Mononuclear cell (primary cell): ENCODE data around the gene AP5S1. TPM values are rescaled to one million over a fixed set of nuclear protein-coding genes. Genes with fewer than 3 reads are reported as not detected.
A peak's percentile ranks its signal among the peaks of the same experiment; 100 is the strongest.
"Not testable (repeated sequence)": the region's sequence is repeated elsewhere in the genome, so short reads cannot be mapped to it uniquely, and the experiment has no call there.

Experiments
- H3K27me3 ChIP-seq: 2 replicates; pipeline ENCODE4 v1.6.0; 2011; ENCODE audit warnings: low read length, control low read depth; ENCODE audit not compliant: insufficient read depth
- H3K4me1 ChIP-seq: 2 replicates; pipeline ENCODE4 v1.5.1; 2011; ENCODE audit warnings: mild to moderate bottlenecking, low read length, control low read depth; ENCODE audit not compliant: insufficient read depth
- H3K4me3 ChIP-seq: 2 replicates; pipeline ENCODE4 v1.5.1; 2011; ENCODE audit warnings: mild to moderate bottlenecking, low read length, moderate library complexity
- H3K9me3 ChIP-seq: 2 replicates; pipeline ENCODE4 v1.5.1; 2011; ENCODE audit warnings: low read depth, mild to moderate bottlenecking, control low read depth, low read length
- total RNA-seq: library from RNA; depleted of rRNA; stranded (reverse); fragments of >200 nt; gene quantifications from one replicate; pipeline ENCODE4 v1.2.3, GENCODE V29; 2012

Gene AP5S1
- total RNA-seq, 1 donor, result 3.9 TPM

- not testable (repeated sequence) for H3K9me3 ChIP-seq, H3K4me3 ChIP-seq, H3K27me3 ChIP-seq
- H3K4me1 ChIP-seq, result peaks cover 12% of the 10 kb centered on the region
These were observed 19.9 kb downstream of the AP5S1 start for GRCh38 chr20:3840201-3840600.

GRCh38 chr20:3842348-3842930 lies 22.1 kb downstream of the AP5S1 start:
- no peaks in the 10 kb centered on the region for H3K27me3 ChIP-seq
- no peaks in the 10 kb centered on the region for H3K9me3 ChIP-seq
- no peak overlapping the region for H3K4me3 ChIP-seq
- peaks cover 24% of the 10 kb centered on the region for H3K4me1 ChIP-seq

GRCh38 chr20:3843490-3843889 lies 23.1 kb downstream of the AP5S1 start:
- no peaks in the 10 kb centered on the region for H3K27me3 ChIP-seq

GRCh38 chr20:3843990-3844619 lies 23.8 kb downstream of the AP5S1 start:
- H3K4me3 ChIP-seq, H3K9me3 ChIP-seq, H3K27me3 ChIP-seq: not testable (repeated sequence)
- H3K4me1 ChIP-seq, result peaks cover 33% of the 10 kb centered on the region

More at GRCh38 chr20:3843490-3843889, 23.1 kb downstream of the AP5S1 start:
- H3K4me1 ChIP-seq, result peaks cover 34% of the 10 kb centered on the region
- H3K4me3 ChIP-seq, result no peak overlapping the region
- no peaks in the 10 kb centered on the region for H3K9me3 ChIP-seq

- no peaks in the 10 kb centered on the region for H3K9me3 ChIP-seq
- H3K4me1 ChIP-seq, result peaks cover 27% of the 10 kb centered on the region
- no peaks in the 10 kb centered on the region for H3K27me3 ChIP-seq
- peak overlapping the region; percentile 86 for H3K4me3 ChIP-seq
These were observed 26.0 kb downstream of the AP5S1 start for GRCh38 chr20:3846378-3846739.

- Histone ChIP-seq H3K27me3 (no peaks in the 10 kb centered on the region), H3K4me1 (peaks cover 27% of the 10 kb centered on the region), H3K4me3 (peak within 1 kb of the TSS; percentile 86)
These were observed 26.5 kb downstream of the AP5S1 start, which contains the start of gene MAVS for GRCh38 chr20:3846740-3847428. Gene MAVS, plus strand, starts transcription at chr20:3846834. Its CDS starts 7,791 bp downstream, at chr20:3854625.

GRCh38 chr20:3847429-3847940 lies 27.1 kb downstream of the AP5S1 start:
- no peaks in the 10 kb centered on the region for H3K27me3 ChIP-seq

More at GRCh38 chr20:3846740-3847428, 26.5 kb downstream of the AP5S1 start, which contains the start of gene MAVS:
- no peaks in the 10 kb centered on the region for H3K9me3 ChIP-seq

GRCh38 chr20:3848565-3848964 lies 28.2 kb downstream of the AP5S1 start:
- Histone ChIP-seq H3K27me3 (no peaks in the 10 kb centered on the region), H3K9me3 (no peaks in the 10 kb centered on the region), H3K4me1 (peaks cover 27% of the 10 kb centered on the region), H3K4me3 (no peak overlapping the region)

More at GRCh38 chr20:3847429-3847940, 27.1 kb downstream of the AP5S1 start:
- Histone ChIP-seq H3K4me1 (peaks cover 27% of the 10 kb centered on the region), H3K4me3 (peak overlapping the region; percentile 86), H3K9me3 (no peaks in the 10 kb centered on the region)

GRCh38 chr20:3854462-3854871 lies 34.1 kb downstream of the AP5S1 start:
- peaks cover 10% of the 10 kb centered on the region for H3K4me1 ChIP-seq
- no peaks in the 10 kb centered on the region for H3K27me3 ChIP-seq
- H3K9me3 ChIP-seq, result no peaks in the 10 kb centered on the region
- H3K4me3 ChIP-seq, result no peak overlapping the region

- no peaks in the 10 kb centered on the region for H3K9me3 ChIP-seq
- no peak overlapping the region for H3K4me3 ChIP-seq
- H3K27me3 ChIP-seq, result no peaks in the 10 kb centered on the region
- H3K4me1 ChIP-seq, result peaks cover 10% of the 10 kb centered on the region
These were observed 37.1 kb downstream of the AP5S1 start for GRCh38 chr20:3857405-3857804.

GRCh38 chr20:3858689-3859088 lies 38.3 kb downstream of the AP5S1 start:
- Histone ChIP-seq H3K4me3 (no peak overlapping the region), H3K27me3 (no peaks in the 10 kb centered on the region), H3K4me1 (peaks cover 10% of the 10 kb centered on the region), H3K9me3 (no peaks in the 10 kb centered on the region)

GRCh38 chr20:3861191-3861590 lies 40.8 kb downstream of the AP5S1 start:
- H3K9me3 ChIP-seq, result no peaks in the 10 kb centered on the region
- no peaks in the 10 kb centered on the region for H3K4me1 ChIP-seq
- H3K27me3 ChIP-seq, result no peaks in the 10 kb centered on the region
- H3K4me3 ChIP-seq, result no peak overlapping the region

GRCh38 chr20:3862333-3862732 lies 42.0 kb downstream of the AP5S1 start:
- Histone ChIP-seq H3K27me3 (no peaks in the 10 kb centered on the region), H3K4me3 (no peak overlapping the region), H3K4me1 (no peaks in the 10 kb centered on the region), H3K9me3 (no peaks in the 10 kb centered on the region)

GRCh38 chr20:3863317-3863716 lies 43.0 kb downstream of the AP5S1 start:
- Histone ChIP-seq H3K27me3 (no peaks in the 10 kb centered on the region), H3K4me1 (no peaks in the 10 kb centered on the region), H3K4me3 (no peak overlapping the region), H3K9me3 (no peaks in the 10 kb centered on the region)

- Histone ChIP-seq H3K27me3 (no peaks in the 10 kb centered on the region), H3K9me3 (no peaks in the 10 kb centered on the region), H3K4me3 (no peak overlapping the region), H3K4me1 (no peaks in the 10 kb centered on the region)
These were observed 44.2 kb downstream of the AP5S1 start for GRCh38 chr20:3864518-3864917.
